Duodenal mucosa (tissue), 2 donors: Measurements from ENCODE around the gene STS.

Experiments
- H3K27ac ChIP-seq: one replicate; pipeline ENCODE4 v1.7.0; 2013; ENCODE audit warnings: low read depth, low read length
- H3K27me3 ChIP-seq, 2 donors: one replicate each; pipeline ENCODE4 v1.7.0; 2013; ENCODE audit warnings: low read length in 2 of 2, control low read depth in 1 of 2; ENCODE audit not compliant: insufficient read depth in 2 of 2, control insufficient read depth in 1 of 2
- H3K36me3 ChIP-seq, 2 donors: one replicate each; pipeline ENCODE4 v1.7.0; 2013; ENCODE audit warnings: low read length in 2 of 2, control low read depth in 1 of 2; ENCODE audit not compliant: insufficient read depth in 2 of 2, control insufficient read depth in 1 of 2
- H3K4me1 ChIP-seq, 2 donors: one replicate each; pipeline ENCODE4 v1.7.0; 2013; ENCODE audit warnings: low read length in 2 of 2, control low read depth in 1 of 2; ENCODE audit not compliant: insufficient read depth in 2 of 2, control insufficient read depth in 1 of 2
- H3K4me3 ChIP-seq, 2 donors: one replicate each; pipeline ENCODE4 v1.7.0; 2013; ENCODE audit warnings: low read length in 2 of 2, low read depth in 1 of 2
- H3K9ac ChIP-seq, 2 donors: one replicate each; pipeline ENCODE4 v1.7.0; 2013; ENCODE audit warnings: low read length in 2 of 2, low read depth in 1 of 2
- H3K9me3 ChIP-seq, 2 donors: one replicate each; pipeline ENCODE4 v1.7.0; 2013; ENCODE audit warnings: low read length in 2 of 2, control low read depth in 1 of 2; ENCODE audit not compliant: control insufficient read depth in 1 of 2

Gene STS, protein sequence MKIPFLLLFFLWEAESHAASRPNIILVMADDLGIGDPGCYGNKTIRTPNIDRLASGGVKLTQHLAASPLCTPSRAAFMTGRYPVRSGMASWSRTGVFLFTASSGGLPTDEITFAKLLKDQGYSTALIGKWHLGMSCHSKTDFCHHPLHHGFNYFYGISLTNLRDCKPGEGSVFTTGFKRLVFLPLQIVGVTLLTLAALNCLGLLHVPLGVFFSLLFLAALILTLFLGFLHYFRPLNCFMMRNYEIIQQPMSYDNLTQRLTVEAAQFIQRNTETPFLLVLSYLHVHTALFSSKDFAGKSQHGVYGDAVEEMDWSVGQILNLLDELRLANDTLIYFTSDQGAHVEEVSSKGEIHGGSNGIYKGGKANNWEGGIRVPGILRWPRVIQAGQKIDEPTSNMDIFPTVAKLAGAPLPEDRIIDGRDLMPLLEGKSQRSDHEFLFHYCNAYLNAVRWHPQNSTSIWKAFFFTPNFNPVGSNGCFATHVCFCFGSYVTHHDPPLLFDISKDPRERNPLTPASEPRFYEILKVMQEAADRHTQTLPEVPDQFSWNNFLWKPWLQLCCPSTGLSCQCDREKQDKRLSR

DNA sequence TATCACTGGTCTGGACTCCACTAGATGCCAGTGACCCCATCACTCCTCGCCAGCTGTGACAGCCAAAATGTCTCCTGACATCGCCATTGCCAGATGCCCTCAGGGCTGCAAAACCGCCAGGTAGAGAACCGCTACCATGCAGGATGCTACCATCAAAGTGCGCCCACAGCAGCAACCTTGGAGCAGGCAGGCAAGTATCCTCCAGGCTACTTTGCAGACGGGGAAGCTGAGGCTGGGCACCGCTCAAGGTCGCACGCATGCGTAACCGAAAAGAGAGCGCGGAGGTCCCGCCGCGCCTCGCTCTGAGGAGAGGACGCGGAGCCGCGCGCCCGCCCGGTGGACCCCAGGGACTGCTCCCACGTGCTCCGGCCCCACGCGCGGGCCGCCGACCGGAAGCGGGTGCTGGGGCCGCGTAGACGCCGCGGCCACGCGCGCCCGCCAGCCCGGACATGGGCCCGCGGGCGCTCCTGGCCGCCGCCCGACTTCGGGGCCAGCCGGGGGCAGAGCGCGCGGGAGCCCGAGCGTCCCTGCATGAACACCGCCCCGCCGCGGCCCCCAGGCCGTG is at the start of gene STS:
Gene STS, plus strand, starts transcription at position 300 of the 565 bp plus-strand sequence. CDS start 105,488 bp downstream, outside the sequence.
- H3K4me3 ChIP-seq: peak within 1 kb of the TSS; percentile 91 to 92
- peaks cover 0 to 3% of the 10 kb centered on the region in 2 donors for H3K4me1 ChIP-seq
- H3K27ac ChIP-seq: peak within 1 kb of the TSS; percentile 90
- H3K9me3 ChIP-seq: no peaks in the 10 kb centered on the region
- H3K36me3 ChIP-seq: no peaks in the 10 kb centered on the region
- peak within 1 kb of the TSS; percentile 51 to 77 for H3K9ac ChIP-seq
- no peaks in the 10 kb centered on the region for H3K27me3 ChIP-seq

DNA sequence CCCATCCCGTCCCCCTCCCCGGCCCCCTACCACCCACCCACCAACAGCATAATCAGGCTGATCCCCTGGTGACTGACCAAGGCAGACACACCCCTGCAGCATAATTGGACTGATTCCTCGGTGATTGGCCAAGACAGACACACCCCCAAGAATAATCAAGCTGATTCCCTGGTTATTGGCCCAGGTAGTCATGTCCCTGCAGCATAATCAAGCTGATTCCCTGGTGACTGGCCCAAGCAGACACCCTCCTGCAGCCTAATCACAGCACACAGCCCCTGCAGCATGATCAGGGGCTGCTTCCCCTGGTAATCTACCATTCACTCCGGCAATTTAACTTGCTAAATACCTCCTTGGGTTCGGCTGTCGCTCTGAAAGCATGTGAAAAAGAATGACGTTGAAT is 47.5 kb upstream of the STS start:
- H3K27me3 ChIP-seq: no peaks in the 10 kb centered on the region
- H3K9ac ChIP-seq: no peak overlapping the region
- H3K4me1 ChIP-seq: no peaks in the 10 kb centered on the region
- H3K9me3 ChIP-seq: no peaks in the 10 kb centered on the region
- peaks cover 0 to 14% of the 10 kb centered on the region in 2 donors for H3K36me3 ChIP-seq
- H3K27ac ChIP-seq: no peak overlapping the region
- H3K4me3 ChIP-seq: no peak overlapping the region

DNA sequence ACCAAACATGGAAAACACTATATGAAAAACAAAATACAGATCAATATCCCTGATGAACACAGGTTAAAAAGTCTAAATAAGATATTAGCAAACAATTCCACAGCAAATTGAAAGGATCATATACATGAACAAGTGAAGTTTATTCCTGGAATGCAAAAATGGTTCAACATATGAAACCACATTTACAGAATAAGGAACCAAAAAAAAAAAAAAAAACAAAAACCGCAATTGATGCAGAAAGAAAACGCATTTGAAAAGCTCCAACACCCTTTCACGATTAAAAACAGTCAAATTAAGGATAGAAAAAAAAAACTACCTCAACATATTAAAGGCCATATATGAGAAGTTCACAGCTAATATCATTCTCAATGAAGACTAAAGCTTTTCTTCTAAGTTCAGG is 45.4 kb upstream of the STS start:
- Histone ChIP-seq H3K9ac (no peak overlapping the region), H3K27me3 (no peaks in the 10 kb centered on the region), H3K27ac (no peak overlapping the region), H3K36me3 (peaks cover 0 to 14% of the 10 kb centered on the region in 2 donors), H3K4me1 (no peaks in the 10 kb centered on the region), H3K4me3 (no peak overlapping the region), H3K9me3 (no peaks in the 10 kb centered on the region)

DNA sequence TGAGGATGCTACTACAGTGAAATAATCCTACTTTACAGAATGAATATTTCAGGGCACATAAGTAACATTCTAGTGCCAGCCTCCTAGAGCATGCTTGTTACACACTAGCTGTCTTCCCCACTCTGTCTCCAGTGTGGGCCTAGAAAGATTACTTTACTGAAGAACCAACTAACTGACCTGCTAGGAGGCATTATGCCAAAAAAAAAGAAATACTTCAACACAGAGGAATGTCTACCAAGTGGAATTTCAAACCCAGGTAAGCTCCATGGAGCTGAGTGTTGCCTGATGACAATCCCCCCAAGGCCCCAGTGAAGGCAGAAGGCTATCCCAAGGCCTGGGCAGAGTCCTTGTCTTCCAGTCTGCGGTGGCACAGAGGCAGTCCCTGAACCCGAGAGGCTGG is 40.9 kb upstream of the STS start:
- H3K27ac ChIP-seq: no peak overlapping the region
- H3K9ac ChIP-seq: no peak overlapping the region
- no peaks in the 10 kb centered on the region for H3K27me3 ChIP-seq
- H3K4me3 ChIP-seq: no peak overlapping the region
- H3K9me3 ChIP-seq: no peaks in the 10 kb centered on the region
- H3K36me3 ChIP-seq: peaks cover 0 to 4% of the 10 kb centered on the region in 2 donors
- peaks cover 4 to 13% of the 10 kb centered on the region in 2 donors for H3K4me1 ChIP-seq

DNA sequence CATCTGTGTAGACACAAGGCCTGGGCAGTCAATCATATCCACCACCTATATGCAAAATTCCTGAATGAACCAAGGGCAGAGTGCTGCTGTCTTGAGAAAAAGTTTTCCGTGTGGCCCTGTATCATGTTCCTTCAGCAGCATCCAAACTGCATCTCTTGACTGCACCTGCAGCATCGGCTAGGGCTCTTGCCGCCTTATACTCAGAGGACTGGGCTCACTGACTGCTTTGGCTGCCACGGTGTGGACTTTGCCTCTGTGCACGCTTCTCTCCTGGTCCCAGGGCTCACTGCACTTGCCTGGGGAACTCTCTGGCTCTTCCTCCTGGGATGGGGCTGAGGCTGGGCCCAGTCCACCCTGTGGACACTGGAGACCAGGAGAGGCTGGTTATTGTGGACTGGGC is 39.5 kb upstream of the STS start:
- no peaks in the 10 kb centered on the region for H3K27me3 ChIP-seq
- no peaks in the 10 kb centered on the region for H3K9me3 ChIP-seq
- H3K4me3 ChIP-seq: no peak overlapping the region
- peaks cover 4 to 13% of the 10 kb centered on the region in 2 donors for H3K4me1 ChIP-seq
- no peak overlapping the region for H3K27ac ChIP-seq
- no peak overlapping the region for H3K9ac ChIP-seq
- H3K36me3 ChIP-seq: peaks cover 0 to 4% of the 10 kb centered on the region in 2 donors

DNA sequence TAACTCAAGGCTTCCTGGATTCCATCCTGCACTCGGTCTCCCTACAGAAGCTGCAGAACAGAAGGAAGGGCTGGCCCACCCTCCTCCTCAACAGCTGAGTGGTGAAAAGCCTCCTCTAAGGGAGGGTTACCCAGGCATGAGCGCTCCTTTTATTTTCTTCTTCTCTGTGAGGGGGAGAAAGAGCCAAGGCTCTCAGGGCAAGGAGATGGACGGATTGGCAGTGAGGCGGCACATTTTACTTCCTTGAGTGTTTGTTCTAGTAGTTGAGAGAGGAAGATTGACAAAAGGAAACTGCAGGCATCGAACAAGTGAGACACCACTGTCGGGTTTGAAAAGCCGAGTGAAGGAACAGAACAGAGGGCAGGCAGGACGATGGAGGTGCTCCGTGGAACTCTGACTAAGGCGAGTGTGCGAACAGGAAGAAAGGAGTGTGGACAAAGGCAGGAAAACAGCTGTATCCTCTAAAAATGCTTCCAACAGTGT is 38.4 kb upstream of the STS start:
- Histone ChIP-seq H3K27me3 (no peaks in the 10 kb centered on the region), H3K4me1 (peaks cover 4 to 13% of the 10 kb centered on the region in 2 donors), H3K9me3 (no peaks in the 10 kb centered on the region), H3K4me3 (peak overlapping the region in 1 of 2 donors; percentile 45), H3K9ac (peak overlapping the region in 1 of 2 donors; percentile 39), H3K36me3 (peaks cover 0 to 4% of the 10 kb centered on the region in 2 donors), H3K27ac (peak overlapping the region; percentile 32)

DNA sequence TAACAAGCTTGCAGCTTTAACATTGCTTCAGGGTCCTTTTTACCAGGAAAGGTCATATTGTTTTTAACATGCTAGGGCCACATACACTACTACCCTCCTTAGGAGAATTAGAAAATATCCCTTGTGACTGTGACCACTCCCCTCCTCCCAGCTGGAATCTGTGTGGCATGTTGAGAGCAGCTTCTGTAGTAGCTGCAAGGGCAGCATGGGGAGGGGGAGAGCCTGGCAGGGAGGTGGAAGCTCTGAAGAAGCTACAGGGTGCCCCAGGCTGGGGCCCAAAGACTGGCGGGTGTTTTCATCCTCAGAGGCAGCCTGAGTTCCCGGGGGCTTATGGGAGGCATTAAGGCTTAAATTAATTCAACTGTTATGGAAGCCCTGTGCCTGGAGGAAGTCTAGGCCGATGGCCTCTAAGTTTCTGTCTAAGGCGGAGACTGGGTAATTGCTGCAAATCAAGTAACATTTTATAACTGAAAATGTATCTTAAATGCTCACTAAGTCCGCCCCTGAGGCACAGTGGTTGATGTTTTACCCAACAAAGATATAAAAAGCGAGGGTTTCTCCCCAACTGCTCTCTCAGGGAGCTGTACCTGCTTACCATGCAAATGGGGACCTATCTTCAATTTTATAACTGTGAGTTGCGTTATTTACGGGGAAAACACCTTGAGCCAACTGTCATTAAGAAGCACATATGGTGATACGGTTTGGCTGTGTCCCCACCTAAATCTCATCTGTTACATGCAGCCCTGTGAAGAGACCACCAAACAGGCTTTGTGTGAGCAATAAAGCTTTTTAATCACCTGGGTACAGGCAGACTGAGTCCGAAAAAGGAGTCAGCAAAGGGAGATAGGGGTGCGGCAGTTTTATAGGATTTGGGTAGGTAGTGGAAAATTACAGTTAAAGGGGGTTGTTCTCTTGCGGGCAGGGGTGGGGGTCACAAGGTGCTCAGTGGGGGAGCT is 37.4 kb upstream of the STS start:
- Histone ChIP-seq H3K4me1 (peaks cover 4 to 13% of the 10 kb centered on the region in 2 donors), H3K9me3 (no peaks in the 10 kb centered on the region), H3K27me3 (no peaks in the 10 kb centered on the region), H3K36me3 (no peaks in the 10 kb centered on the region), H3K9ac (no peak overlapping the region), H3K4me3 (no peak overlapping the region), H3K27ac (no peak overlapping the region)

DNA sequence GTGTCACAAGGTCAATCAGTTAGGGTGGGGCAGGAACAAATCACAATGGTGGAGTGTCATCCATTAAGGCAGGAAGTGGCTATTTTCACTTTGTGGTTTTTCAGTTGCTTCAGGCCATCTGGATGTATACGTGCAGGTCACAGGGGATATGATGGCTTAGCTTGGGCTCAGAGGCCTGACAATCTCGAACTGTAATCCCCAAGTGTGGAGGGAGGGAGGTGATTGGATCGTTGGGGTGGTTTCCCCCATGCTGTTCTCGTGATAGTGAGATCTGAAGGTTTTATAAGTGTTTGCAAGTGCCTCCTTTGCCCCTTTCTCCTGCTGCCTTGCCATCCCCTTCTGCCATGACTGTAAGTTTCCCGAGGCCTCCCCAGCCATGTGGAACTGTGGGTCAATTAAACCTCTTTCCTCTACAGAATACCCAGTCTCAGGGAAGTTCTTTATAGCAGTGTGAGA is 36.7 kb upstream of the STS start:
- H3K27ac ChIP-seq: no peak overlapping the region
- H3K36me3 ChIP-seq: no peaks in the 10 kb centered on the region
- peaks cover 4 to 13% of the 10 kb centered on the region in 2 donors for H3K4me1 ChIP-seq
- H3K9ac ChIP-seq: no peak overlapping the region
- no peaks in the 10 kb centered on the region for H3K27me3 ChIP-seq
- H3K9me3 ChIP-seq: no peaks in the 10 kb centered on the region
- no peak overlapping the region for H3K4me3 ChIP-seq

DNA sequence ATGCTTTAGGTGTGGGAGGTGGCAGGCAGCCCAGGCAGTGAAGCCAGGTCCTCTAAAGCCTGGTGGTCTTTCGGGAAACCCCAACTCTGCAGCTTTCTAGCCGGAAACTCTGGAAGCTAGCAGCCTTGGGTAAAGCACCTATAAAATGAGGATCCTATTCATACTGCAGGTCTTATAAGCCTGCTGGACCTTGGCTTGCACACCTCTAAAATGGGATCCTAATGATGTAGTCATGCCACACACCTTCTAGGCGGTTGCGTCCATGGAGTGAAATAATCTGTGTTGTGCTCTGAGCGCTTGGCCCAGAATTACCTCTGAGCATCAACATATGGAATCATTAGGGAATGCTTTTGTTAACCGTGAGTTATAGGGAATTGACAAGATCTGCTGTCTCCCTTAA is 36.0 kb upstream of the STS start:
- H3K27ac ChIP-seq: no peak overlapping the region

More for the DNA sequence above, 36.0 kb upstream of the STS start:
- no peaks in the 10 kb centered on the region for H3K27me3 ChIP-seq
- no peak overlapping the region for H3K4me3 ChIP-seq
- H3K9ac ChIP-seq: no peak overlapping the region
- H3K36me3 ChIP-seq: no peaks in the 10 kb centered on the region
- no peaks in the 10 kb centered on the region for H3K9me3 ChIP-seq
- H3K4me1 ChIP-seq: peaks cover 4 to 13% of the 10 kb centered on the region in 2 donors
